Subcutaneous adipose tissue (tissue), 4 donors: ENCODE data around the gene JUND. TPM values are rescaled to one million over a fixed set of nuclear protein-coding genes. Genes with fewer than 3 reads are reported as not detected.

Experiments used
- total RNA-seq, 4 donors: library from RNA; depleted of rRNA; stranded (reverse); fragments of >200 nt; gene quantifications; one replicate each; pipeline ENCODE4 v1.1.0, GENCODE V29; 2016
- TF ChIP-seq, protein P1 (sequence below): fragments of 450-650 bp; IDR thresholded peaks from one replicate; pipeline ENCODE4 v1.5.1; 2016; ENCODE audit warnings: low read depth, mild to moderate bottlenecking, control low read depth, antibody characterized with exemption, moderate library complexity

Gene JUND
- total RNA-seq, 4 donors from 2014 or later, result 101 to 314 (median 150) TPM

DNA sequence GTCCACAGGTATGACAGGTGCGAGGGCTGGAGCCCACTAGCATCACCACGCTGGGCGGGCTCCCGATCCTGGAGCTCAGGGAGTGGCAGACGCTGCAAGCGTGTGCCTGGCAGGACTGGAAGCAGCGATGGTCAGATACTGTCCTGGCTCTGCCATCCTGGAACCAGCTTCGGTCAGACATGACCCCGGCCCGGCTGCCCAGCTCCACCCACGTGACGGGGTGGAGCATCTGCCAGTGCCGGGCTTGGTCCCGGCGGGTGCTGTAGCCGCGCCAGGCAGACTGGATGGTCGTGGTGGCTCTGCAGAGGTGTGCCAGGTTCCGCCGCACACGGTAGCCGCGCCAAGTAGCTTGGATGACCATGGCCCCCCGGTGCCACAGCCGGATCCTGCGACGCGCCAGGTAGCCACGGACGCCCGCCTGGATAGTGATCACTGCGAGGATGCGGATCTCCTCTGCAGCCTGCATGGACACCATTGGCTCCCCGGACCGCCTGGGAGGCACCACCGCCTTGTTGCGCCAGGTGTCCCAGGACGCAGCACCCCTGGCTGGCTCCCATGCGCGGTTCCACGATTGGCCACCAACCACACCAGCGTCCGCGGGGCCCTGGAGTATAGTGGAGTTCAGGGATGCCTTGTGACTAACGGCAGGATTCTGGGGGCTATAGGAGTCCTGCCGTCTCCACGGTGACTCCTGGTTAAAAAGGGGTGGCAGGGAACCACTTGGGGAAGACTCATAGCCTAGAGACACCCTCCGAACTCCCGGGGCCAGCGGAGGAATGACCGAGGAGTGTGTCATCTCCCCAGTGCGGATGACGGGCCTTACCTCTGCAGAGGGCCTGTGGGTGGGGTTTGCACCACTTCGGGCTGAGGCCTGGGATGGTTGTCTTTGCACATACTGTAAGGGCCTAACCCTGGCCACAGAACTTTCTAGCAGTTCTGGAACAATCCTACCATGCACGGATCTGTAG, 23.6 kb downstream of the JUND start:
- TF ChIP-seq, protein P1, sequence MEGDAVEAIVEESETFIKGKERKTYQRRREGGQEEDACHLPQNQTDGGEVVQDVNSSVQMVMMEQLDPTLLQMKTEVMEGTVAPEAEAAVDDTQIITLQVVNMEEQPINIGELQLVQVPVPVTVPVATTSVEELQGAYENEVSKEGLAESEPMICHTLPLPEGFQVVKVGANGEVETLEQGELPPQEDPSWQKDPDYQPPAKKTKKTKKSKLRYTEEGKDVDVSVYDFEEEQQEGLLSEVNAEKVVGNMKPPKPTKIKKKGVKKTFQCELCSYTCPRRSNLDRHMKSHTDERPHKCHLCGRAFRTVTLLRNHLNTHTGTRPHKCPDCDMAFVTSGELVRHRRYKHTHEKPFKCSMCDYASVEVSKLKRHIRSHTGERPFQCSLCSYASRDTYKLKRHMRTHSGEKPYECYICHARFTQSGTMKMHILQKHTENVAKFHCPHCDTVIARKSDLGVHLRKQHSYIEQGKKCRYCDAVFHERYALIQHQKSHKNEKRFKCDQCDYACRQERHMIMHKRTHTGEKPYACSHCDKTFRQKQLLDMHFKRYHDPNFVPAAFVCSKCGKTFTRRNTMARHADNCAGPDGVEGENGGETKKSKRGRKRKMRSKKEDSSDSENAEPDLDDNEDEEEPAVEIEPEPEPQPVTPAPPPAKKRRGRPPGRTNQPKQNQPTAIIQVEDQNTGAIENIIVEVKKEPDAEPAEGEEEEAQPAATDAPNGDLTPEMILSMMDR, result no peak

DNA sequence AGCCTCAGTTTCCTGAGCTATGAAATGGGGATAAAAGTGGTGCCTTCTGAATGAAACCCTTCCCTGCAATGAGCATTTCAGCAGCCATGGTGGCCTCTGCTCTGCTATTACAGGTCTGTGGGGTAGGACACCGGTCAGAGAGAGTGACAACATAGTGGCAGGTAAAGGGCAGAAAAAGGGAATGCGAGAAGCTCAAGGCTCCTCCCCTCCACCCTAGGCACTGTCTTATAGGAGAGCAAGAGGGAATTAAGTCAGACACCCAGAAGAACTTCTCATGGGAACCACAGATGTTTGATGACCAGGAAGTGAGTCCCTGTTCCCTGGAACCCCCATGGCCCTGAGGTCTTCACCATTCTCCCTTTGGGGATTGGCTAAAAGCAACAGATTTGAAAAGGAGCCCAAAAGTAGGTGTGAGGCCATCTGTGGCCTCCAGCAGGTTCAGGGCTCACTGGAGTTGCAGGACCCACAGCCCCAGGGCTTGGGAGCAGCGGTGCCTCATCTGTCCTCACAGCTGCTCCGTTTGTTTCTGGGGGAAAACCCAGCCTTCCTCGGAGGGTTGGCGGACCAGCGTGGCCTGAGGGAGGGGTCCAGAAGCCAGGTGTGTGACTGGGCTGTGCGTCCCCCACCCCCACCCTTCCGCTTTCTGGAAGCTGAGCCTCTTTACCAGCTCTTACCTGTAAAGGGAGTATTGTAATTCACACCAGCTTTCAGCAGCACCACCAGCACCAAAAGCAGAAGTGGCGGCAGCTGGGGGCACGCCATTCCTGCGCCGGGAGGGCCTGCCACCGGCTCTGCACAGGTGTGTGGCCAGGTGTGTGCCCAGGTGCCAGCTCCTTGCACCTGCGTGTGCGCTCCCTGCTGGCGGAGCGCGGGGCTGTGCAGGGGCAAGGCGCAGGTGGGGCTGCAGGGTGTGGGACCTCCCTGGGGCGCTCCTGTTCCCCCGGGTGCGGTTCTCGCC, 26.6 kb downstream of the JUND start:
- TF ChIP-seq, protein P1, result no peak

- TF ChIP-seq, protein P1, result no peak
These were observed 27.7 kb downstream of the JUND start for GRCh38 chr19:18253716-18254115.

GRCh38 chr19:18253130-18253529, 28.3 kb downstream of the JUND start:
- TF ChIP-seq, protein P1, result no peak

- TF ChIP-seq, protein P1, result no peak
These were observed 29.1 kb downstream of the JUND start for GRCh38 chr19:18252370-18252717.

GRCh38 chr19:18251587-18252369, 29.6 kb downstream of the JUND start:
- TF ChIP-seq, protein P1, result no peak
